Ureter (tissue), 1 donor: ENCODE data around the gene TBX4. TPM values are rescaled to one million over a fixed set of nuclear protein-coding genes. Genes with fewer than 3 reads are reported as not detected.
"Not testable (repeated sequence)": the region's sequence is repeated elsewhere in the genome, so short reads cannot be mapped to it uniquely, and the experiment has no call there.

Experiments
- DNase-seq: peaks from one replicate; pipeline ENCODE4 v3.0.0-alpha.2; 2020; ENCODE audit warnings: low spot score
- total RNA-seq: library from RNA; stranded (reverse); gene quantifications from one replicate; pipeline ENCODE4 v1.2.4, GENCODE V29; 2023
- donor health status: DM: yes; HTN: yes; CAD: no.

The TBX4 gene
- total RNA-seq, 1 donor from 2014 or later, result not detected

DNA sequence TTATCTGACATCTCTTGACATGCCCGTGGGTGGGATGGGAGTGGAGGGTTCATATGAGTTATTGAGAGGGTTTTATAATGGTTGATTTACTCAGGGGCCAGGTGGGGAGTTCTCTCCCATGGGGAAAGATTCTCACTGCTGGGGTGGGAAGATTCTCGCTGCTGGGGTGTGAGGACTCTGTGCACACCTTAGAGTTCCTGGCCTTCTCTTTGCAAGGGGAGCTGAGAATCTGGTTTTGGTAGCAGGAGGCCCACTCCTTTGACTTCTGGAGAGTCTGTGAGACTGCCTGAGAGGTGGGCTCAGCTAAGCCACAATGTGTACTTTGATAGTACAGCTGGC lies 31.5 kb downstream of the TBX4 start:
- DNase-seq, result no peak

DNA sequence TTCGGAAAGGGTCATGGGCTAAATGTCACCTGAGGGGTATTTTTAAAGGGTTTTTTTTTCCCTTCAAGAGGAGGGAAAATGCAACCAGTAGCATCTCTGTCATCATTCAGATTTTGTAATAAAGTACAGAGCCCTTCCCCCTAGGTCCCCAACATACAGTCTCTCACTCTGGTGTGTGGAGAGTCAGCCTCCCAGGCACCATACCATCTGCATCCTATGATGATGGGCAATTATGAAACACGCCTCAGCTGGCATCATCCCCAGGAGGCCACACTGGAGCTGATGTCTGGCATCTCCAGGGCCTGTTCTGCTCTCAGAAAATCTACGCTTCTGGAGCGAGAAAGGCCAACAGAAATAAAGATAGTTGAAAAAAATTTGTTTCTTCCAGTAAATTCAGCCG lies 32.0 kb downstream of the TBX4 start:
- no peak for DNase-seq

DNA sequence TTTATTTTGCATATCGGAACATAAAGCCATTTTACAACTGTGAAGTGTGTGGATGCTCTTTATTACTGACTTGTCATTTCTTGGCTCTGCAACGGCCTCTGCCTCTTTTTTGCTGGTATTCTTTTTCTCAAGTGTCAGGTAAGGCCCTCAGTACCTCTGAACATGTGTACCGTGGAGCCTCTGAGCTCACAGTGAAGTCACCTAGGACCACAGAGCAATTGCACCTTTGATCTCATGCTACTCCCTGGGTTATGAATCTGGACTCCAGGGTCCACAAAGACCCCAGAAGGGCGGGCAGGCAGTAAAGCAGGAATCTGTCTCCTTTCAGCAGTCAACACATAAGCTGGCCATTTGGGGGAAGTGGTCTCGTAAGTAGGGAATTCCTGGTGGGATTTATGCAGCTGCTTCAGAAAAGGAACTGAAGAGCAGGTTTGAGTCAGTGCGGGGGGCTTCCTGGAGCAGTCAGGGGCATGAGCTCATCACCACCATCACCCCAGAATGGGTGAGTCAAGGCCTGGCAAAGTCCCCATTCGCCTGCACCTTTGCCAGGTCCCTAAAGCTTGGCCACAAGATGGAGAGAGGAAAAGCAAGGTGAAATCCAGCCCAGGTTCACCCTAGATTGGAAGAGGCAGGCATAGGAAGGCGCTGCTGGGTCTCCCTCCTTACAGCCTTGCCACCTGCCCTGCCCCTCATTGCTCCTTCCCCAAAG lies 33.0 kb downstream of the TBX4 start:
- no peak for DNase-seq

DNA sequence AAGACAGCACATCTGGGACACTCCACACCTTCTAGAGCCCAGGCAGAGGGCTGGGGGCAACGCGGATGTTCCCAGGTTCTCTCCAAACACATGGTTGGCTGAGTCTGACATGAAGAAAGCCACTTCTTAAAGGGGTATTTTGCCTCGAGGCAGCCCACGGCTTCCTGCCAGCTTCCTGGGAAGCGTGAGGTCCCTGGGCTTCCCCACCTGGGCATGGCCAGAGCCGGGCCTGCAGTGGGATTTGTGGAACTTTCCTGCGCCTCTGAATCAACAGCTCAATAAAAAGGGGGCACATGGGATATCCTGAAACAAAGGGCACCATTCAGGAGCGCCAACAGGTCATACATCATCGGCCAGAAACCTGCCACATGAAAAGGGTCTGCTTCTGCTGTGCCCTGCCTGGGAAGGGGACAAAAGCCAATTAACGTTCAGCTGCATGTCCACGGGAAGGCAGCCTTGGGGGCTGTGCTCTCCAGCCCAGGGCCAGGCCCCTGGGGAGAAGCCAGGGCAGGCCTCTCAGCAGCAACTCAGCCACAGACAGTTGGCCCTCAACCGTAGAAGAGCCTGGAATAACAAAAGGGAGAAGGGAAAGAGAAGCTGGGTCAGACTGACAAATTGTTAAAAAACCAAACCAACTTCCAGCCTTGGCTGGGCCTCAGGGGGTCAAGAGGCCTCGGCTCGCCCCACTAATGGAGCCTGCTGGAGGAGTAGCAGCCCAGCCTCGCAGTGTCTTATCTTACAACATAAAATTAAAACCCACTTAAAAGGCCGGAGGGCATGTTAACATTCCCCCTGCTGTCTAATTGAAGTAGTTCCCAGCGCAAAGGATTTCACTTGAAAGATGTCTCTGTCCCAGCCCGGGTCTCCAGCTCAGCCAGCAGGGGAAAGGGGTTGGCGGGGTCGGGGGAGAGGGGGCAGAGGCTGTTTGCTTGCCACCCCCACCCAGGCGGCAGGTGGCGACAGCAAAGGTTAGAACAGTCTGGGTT lies 34.2 kb downstream of the TBX4 start:
- DNase-seq, result no peak

DNA sequence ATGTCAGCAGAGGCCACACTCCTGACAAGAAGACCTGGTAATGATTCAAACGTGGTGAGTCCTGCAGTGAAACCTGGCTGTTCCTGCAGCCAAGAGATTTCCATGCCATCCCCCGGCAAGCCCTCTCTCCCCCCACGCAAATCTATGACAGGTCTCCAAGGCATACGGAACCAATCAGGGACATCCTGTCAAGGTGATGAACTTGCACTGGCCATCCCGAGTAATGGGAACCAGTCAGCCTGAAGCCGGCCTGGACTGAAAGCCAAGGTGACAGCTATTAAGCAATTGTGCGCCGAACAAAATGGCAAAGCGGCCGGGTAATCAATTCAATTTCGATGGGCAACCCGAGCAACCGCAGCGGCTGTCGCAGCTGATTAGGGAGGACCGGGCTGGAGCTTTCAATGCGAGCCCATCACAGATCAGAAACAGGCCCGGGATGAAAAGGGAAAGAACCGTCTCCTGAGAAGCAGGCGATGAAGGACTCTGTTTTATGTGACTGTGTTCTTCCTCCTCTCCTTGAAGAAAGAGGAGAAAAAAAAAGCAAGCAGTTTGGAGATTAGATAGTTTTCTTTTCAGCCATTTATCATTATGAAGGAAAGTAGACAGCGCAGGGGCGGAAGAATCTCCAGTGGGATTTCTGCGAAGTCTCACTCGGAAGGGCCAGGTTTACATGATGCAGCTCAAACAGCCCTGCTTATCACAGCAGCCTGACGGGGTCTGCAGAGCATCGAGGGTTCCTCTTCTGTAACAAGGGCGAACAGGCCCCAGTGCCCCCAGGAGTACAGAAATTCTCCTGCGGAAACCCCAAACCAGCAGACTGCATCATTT lies 35.2 kb downstream of the TBX4 start:
- DNase-seq, result no peak

DNA sequence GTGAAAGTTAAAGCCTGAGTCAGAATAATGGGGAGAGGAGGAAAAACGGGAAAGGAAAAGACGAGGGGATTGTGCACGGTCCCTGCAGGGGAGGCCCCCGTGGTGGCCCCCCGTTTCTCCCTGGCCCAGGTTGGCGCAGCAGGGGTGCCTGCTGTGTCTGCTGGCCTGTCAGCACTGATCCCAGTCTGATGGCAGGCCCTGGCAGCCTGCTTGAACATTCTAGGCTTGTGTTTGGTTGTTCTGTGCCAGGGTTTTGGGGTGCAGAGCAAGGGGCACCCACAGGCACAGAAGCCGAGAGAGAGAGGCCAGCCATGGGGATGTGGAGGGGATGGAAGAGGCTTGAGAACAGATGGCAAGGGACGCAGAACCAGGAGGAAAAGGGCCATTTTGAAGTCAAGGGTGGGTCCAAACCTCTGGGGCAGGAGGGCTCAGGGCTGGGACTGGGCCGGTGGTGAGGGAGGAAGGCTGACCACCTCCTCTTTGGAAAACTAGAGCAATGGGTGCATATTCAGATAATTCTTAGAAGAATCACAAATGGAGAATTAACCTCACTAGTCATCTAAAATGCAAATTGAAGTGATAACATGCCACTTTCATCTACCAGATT lies 35.9 kb downstream of the TBX4 start:
- DNase-seq, result no peak

DNA sequence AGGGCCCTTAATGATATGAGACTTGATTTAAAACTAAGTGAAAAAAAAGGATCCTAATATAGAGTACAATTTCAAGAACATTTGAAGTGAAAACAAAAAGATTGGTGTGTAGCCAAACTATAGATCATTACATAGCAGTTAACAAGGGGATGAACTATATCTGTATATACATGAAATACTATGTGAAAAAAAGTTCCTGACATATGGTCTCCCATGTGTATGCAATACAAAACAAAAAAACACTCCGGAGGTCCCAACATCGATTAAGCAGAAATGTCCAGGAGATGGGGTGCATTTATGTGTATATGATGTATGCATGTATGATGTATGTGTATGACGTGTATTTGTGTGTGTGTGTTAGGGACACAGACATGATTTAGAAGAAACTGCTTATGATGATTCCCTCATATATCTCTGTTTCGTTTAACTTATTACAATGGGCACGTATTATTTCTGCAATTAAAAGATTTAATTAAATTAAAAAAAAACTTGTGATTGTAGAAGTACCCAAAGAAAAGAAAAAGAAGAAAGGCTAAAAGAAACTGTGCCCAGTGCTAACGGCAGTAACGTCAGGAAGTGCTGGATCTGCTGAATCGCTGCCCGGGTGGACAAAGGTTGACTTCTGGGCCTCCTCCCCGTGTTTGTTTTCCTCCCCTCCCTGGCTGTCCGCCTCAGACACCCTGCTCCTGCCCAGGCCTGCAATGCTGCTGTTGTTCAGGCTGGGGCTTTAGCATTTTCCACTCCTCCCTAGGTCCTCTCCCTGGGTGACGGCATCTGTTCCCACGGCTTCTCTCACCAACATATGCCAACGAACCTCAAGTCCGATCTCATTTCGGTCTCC lies 36.9 kb downstream of the TBX4 start:
- DNase-seq, result peak; percentile 54

DNA sequence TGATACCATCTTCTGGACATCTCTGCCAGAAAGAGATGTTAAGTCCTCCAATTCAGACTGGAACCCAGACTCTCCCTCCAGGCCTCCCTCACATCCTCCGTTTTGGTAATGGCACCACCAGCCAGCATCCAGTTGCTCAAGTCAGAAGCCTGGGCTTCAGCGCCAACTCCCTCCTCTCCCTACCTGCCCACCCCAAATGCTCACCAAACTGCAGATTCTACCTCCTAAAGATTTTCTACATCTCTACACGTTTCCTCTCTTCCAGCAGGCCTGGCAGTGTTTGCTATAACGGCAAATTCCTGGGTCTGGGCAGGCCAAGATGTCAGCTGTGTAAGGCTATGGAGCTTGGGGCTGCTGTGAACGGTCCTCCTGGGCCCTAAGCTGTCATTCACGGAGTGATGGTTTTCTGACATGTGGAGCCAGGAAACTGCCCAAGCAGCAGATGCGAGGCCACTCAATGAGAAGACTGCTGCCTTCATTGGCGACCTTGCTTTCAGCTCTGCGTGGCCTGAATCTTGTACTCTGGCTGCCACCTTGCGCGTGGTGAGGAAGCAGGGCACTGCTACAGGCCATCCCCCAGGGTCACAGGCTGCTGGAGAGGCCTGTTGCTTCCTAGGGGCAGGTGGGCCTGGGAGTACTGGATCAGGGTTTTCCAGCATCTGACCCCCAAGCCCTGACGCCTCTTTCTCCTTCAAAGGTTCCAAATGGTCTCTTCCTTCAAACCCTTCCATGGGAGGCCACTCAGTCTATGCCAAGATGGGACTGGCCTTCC lies 37.7 kb downstream of the TBX4 start:
- DNase-seq, result no peak

DNA sequence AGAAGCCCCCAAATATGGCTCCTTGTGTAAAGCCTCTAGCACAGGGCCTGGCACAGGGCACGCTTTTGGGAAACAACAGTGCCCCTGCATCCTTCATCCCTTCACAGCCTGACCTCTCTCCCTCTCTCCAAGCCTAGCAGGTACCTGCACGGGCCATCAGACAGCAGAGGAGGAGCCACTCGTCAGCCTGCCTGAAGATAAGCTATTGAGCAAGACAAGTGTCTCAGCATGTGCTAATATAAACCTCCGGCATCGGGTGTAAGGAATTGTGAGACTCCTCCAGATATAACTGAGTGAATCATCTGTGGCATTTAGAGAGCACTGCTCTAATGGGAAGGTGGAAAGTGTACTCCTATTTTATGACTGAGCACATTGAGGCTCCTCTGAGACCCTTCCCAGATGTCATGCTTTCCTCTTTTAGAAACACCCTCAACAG lies 38.3 kb downstream of the TBX4 start:
- no peak for DNase-seq

DNA sequence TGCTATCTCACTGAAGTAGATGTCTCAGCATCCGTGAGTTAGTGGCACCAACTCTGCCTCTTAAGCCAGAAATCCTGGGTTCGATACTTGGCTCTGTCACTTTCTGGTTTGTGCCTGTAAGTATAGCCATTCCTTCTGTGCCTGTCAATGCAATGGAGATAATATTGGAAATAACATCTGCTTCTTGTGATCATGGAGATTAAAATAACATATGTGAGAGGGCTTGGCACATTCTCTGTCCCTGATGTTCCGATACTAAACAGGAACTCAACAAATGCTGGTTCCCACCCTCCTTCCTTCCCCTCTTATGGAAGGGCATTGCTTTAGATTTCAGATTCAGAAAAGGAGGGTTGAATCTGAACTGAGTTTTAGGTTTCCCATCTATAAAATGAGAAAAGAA lies 39.8 kb downstream of the TBX4 start:
- no peak for DNase-seq

DNA sequence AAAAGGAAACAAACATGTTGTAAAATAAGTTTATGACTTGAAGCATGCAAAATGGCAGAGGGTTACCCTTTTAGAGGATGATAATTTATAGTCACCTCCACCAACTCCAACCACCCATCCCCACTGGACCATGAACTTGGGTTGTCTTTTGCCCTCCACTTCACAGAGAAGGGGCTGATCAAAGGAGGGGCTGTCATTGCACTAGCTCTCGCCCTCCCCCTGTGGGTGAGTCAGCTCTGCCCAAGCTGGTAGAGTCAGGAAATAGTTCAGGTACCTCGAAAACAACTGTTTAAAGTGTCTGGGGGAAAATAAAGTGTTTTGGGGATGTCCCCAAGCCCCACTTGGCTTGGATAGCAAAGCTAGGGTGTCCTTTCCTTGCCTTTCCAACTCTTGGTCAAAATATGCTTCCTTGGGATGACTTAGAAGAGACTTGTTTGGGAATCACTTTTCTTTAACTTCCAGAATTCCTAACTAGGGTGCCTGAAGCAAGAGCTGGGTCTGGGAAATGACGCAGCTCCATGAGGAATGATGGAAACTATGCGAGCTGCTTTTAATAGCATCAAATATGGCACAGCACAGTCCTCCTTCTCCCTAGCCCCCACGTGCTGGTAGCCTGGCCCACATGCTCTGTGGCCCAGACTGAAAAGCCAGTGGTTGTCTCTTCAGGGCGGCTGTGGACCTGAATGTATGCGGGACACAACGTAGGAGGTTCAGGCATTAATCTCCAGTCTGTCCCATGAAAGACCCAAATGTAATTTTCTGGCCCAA lies 40.7 kb downstream of the TBX4 start:
- no peak for DNase-seq

DNA sequence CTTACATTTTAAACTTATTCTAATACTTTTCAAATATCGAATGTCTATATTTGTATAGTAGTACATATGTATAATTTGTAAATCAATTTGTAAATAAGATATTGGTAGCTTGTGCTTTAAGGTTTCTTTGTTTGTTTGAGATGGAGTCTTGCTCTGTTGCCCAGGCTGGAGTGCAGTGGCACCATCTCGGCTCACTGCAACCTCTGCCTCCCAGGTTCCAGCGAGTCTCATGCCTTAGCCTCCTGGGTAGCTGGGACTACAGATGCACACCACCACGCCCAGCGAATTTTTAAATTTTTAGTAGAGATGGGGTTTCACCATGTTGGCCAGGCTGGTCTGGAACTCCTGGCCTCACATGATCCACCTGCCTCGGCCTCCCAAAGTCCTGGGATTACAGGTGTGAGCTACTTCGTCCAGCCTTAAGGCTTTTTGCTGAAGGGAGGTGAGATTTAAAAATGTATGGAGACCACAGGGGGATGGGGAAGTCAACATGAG lies 41.7 kb downstream of the TBX4 start:
- not testable (repeated sequence) for DNase-seq

DNA sequence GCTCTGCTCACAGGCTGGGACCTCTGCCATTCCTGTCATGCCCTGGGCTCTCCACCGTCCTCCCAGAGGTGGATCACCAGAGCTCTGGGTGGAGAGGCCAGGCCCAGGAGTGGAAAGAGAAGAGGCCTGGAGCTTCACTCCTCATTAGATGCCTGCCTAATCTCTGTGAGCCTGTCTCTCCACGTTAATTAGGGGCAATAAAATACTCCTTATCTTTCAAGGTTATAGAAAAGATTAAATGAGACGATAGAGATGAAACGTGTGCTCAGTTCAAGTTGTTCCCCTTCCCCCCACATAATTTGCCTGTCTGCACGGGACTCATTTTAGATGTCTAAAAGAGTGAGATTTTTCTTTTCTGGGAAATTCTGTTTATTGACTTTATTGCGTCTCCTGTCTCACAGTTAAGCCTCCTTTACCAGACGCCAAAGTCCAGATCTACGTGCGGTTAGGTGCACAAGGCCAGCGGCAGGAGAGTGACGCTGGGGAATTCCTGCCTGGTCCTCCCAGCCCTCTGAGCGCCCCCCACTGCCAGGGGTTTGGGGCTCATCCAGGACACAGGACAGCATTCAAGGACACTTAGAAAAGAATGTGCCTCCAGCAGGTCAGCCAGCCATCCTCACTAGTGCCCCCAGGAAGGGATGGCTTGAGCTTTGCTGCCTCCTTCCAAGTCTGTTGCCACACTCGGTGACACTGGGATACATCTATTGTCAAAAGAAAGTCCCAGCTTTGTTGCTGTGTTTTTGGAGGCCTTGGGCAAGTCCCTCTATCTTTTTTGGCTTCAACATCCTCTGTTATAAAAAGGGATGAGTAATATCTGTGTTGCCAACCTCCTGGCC lies 42.3 kb downstream of the TBX4 start:
- DNase-seq, result no peak

DNA sequence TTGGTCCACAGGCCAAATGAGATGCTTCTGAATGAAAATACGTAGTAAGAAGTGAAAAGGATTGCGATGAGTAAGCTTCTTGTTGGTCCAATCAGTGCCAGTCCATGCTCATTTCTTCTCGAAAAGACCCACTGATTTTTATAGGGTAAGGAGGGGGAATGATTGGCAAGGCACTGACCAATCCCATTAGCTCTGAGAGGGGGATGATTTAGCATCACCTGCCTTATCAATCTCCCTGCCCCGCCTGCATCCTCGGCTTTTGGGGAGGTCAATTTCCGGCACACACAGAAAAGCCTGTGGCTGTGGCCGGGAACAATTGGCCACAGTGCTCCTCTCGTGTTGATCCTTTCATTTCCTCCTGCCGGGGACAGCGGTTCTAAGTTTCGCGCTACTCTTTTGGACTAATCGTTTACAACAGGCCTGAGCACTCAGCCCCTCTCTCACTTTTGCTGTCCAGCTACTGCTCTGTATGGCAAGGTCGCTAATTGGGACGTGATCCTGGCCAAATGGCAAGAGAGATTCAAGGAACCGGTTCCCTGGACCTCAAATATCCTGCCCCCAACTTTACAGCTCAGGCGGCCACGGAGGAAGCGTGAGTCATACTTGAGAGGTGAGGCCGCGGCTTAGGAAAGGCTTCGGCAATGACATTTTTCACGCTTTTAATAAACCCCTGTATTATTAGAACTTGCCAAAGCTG lies 43.1 kb downstream of the TBX4 start:
- DNase-seq, result no peak

DNA sequence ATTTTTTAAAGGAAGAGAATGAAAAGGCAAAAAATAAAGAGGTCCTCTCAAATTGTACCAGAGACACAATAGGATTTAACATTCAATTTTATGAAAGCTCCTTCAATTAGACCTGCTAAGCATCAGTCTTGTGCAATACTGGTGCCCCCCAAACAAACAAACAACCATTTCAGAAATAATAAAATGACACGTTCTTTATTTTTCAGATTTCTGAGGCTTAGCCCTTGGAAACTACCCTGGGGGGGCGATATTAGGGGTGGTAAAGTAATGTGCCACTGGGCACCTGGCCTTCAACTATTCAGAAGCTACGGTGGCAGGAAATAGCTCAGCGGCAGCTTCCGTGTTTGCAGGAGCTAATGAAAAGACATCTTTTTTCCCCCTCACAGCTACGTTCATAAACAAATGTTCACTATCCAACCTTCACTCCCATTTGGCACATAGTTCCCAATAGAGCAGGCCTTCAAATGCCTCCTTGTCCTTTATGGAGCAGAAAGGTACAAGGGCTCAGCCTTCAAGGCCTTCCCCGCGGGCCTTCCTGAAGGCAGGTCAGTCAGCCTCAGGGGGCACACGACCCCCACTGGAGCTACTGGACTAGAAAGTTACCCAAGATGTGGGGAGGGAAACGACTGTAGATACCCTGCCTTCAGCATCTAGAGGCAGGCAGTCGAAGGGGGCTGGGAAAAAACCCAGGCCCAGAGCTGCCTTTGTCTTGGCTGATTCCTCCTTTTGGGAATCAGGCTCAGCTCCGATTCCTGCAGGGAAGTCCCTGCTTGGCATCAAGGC lies 44.1 kb downstream of the TBX4 start:
- DNase-seq, result no peak

DNA sequence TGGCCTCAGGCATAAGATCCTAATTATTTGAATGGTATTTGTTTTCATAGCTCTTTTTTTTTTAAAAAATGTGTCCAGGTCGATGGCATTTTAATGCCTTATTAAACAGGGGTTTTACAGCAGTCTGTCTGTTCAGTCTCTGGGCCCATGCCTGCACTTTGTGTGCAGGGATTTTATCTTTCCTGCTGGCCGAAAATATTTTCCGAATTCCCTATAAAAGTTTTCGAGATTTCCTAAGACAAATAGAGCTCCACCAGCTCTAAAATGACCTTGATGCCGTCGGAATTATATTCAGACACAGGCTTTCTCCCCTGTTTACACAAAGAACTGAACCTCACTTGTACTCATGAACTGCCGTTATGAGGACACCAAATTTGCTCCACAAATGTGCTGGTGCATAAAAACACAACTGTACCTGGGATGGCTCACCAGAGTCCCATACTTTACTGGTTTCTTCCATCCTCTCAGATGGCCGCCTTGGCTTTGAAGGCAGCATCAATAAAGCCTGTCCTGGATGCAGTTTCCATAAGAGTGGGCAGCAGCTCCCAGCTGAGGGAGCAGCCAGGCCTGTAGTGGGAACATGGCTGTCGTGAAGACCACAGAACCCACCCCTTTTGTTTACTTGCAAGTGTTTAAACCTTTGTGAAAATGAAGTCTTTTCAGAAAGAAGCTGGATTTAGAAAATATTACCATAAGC lies 44.9 kb downstream of the TBX4 start:
- DNase-seq, result no peak
